ENCODE results near the gene RPL10. TPM values are rescaled to one million over a fixed set of nuclear protein-coding genes. Genes with fewer than 3 reads are reported as not detected.

RPL10 gene
- total and polyA plus RNA-seq, 7 experiments from 2014 or later, result 2,926 to 7,439 (median 5,067) TPM

DNA sequence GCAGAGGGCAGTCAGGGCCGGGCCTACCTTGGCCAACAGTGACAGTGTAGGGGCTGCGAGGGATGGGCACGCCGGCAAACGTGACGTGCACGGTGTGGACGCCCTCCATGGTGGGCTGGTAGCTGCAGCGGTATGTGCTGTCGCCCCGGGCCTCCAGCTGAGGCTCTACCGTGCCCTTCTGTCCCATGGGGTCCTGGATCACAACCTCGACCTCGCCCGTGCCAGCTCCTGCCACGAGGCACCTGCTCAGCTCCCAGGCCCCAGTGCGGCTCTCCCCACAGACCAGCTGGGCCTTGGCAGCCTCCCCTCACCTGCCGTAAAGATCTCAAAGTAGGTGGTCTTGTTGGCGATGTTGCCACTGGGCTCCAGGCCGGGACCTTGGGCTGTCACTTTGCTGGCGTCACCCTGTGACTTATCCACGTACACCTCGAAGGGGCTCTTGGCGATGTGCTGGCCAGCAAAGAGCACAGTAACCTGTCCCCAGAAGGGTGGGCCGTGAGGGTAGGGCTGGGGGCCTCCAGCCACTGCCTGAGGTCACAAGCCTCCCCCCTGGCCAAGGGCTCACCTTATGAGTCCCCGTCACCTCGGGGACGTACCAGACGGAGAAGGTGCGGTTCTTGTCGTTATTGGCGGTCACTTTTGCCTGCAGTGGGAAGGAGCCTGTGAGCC is 32.0 kb upstream of the RPL10 start:
- no peak for ATAC-seq
- CTCF ChIA-PET, result no interaction called here
- H3K27me3 Mint-ChIP-seq, result no peaks in the 10 kb centered on the region
- H3K27ac ChIP-seq (ENCODE audit: low read depth, low read length), result peak overlapping the region; percentile 41
- H3K4me3 Mint-ChIP-seq, result peak overlapping the region in 1 of 10 donors; percentile 41
- no peaks in the 10 kb centered on the region for H3K27me3 ChIP-seq (ENCODE audit: control insufficient read depth in 2 of 2, insufficient read depth in 2 of 2, low read length in 2 of 2)
- no peak for DNase-seq
- H3K4me1 Mint-ChIP-seq, result peaks cover 0 to 22% (median 9%) of the 10 kb centered on the region in 7 donors
- H3K36me3 Mint-ChIP-seq, result peaks cover 0 to 25% (median 0%) of the 10 kb centered on the region in 5 donors
- intact Hi-C loops (cut with micrococcal nuclease), result no loop called here
- H3K4me3 ChIP-seq (ENCODE audit: low read length), result no peak overlapping the region
- H3K4me1 ChIP-seq (ENCODE audit: control insufficient read depth in 2 of 2, insufficient read depth in 2 of 2, low read length in 2 of 2), result peaks cover 16 to 29% of the 10 kb centered on the region in 2 donors
- H3K27ac Mint-ChIP-seq, result no peak overlapping the region
- peaks cover 31 to 68% (median 36%) of the 10 kb centered on the region in 3 experiments for H3K36me3 ChIP-seq (ENCODE audit: control insufficient read depth in 2 of 3, insufficient read depth in 3 of 3, low read length in 3 of 3)
- POLR2A ChIA-PET, result interaction anchor here (0.8 to 1.3 kb wide), 2 partner anchors 10 to 16 kb away, joined by 3 to 8 read pairs; no protein-coding TSS in a partner anchor
- no peaks in the 10 kb centered on the region for H3K9me3 ChIP-seq (ENCODE audit: control insufficient read depth in 2 of 3, low read length in 3 of 3)
- H3K9me3 Mint-ChIP-seq, result no peaks in the 10 kb centered on the region

GRCh38 chrX:154366666-154367055 is 31.5 kb upstream of the RPL10 start:
- Mint-ChIP-seq H3K27me3 (no peaks in the 10 kb centered on the region), H3K9me3 (no peaks in the 10 kb centered on the region), H3K36me3 (peaks cover 0 to 25% (median 0%) of the 10 kb centered on the region in 5 donors), H3K4me3 (no peak overlapping the region), H3K4me1 (peaks cover 0 to 18% (median 6%) of the 10 kb centered on the region in 7 donors), H3K27ac (peak overlapping the region in 4 of 9 donors; percentile 5 to 41 (median 28))
- no peak overlapping the region for H3K4me3 ChIP-seq (ENCODE audit: low read length)
- no peaks in the 10 kb centered on the region for H3K27me3 ChIP-seq (ENCODE audit: control insufficient read depth in 2 of 2, insufficient read depth in 2 of 2, low read length in 2 of 2)
- H3K9me3 ChIP-seq (ENCODE audit: control insufficient read depth in 2 of 3, low read length in 3 of 3), result no peaks in the 10 kb centered on the region
- intact Hi-C loops (cut with micrococcal nuclease), result no loop called here
- ATAC-seq, result no peak
- H3K4me1 ChIP-seq (ENCODE audit: control insufficient read depth in 2 of 2, insufficient read depth in 2 of 2, low read length in 2 of 2), result peaks cover 16 to 25% of the 10 kb centered on the region in 2 donors
- no peak for DNase-seq
- ChIA-PET POLR2A (interaction anchor here (0.7 kb wide), 1 partner anchor 72 kb away, joined by 3 read pairs; no protein-coding TSS in a partner anchor), CTCF (no interaction called here)
- peak overlapping the region; percentile 41 for H3K27ac ChIP-seq (ENCODE audit: low read depth, low read length)
- peaks cover 26 to 63% (median 31%) of the 10 kb centered on the region in 3 experiments for H3K36me3 ChIP-seq (ENCODE audit: control insufficient read depth in 2 of 3, insufficient read depth in 3 of 3, low read length in 3 of 3)

DNA sequence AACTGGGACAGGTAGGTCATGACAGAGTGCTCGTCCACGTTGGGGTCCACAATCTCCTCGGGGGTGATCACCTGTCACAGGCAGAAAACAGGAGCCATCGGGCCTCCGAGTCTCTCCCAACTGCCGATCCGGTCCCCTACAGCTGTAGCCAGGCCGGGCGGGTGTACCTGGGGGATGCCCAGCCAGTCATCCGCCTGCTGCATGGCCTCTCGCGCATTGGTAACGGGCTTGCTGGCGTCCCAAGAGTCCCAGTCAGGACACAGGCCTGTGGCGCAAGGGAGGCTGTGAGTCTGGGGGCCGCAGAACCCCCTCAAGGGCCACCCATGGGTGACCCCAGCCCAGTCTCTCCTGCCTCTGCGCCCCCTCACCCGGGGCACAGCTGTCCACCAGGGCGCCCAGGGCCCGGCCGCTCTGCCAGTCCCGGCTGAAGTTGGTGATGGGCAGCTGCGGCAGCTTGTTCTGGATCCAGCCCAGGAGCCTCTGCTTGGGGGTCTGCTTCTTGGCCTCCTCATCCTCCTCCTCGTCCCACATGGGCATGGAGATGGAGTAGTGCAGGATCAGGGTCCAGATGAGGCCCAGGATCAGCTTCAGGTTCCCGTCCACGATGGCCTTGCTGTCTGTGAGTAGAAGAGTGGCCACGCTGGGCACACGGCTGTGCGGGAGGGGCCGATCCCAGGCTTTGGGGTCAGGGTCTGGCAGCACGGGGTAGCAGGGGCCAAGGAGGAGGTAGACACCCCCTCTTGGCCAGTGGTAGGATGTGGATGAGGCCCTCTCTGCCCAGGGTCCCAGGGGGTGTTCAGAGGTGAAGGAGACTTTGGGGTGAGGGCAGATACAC is 30.5 kb upstream of the RPL10 start:
- peaks cover 22 to 24% of the 10 kb centered on the region in 2 donors for H3K4me1 ChIP-seq (ENCODE audit: control insufficient read depth in 2 of 2, insufficient read depth in 2 of 2, low read length in 2 of 2)
- peaks cover 0 to 16% (median 12%) of the 10 kb centered on the region in 7 donors for H3K4me1 Mint-ChIP-seq
- ChIA-PET CTCF (interaction anchor here (1.2 kb wide), 1 partner anchor 19 kb away, joined by 3 read pairs; no protein-coding TSS in a partner anchor), POLR2A (interaction anchor here (1.7 to 4.2 kb wide), 4 partner anchors 10 to 41 kb away, joined by 4 to 45 read pairs (median 15); no protein-coding TSS in a partner anchor)
- H3K9me3 ChIP-seq (ENCODE audit: control insufficient read depth in 2 of 3, low read length in 3 of 3), result no peaks in the 10 kb centered on the region
- H3K36me3 Mint-ChIP-seq, result peaks cover 0 to 23% (median 0%) of the 10 kb centered on the region in 5 donors
- peak overlapping the region; percentile 66 for H3K4me3 ChIP-seq (ENCODE audit: low read length)
- no peaks in the 10 kb centered on the region for H3K27me3 ChIP-seq (ENCODE audit: control insufficient read depth in 2 of 2, insufficient read depth in 2 of 2, low read length in 2 of 2)
- H3K36me3 ChIP-seq (ENCODE audit: control insufficient read depth in 2 of 3, insufficient read depth in 3 of 3, low read length in 3 of 3), result peaks cover 16 to 52% (median 22%) of the 10 kb centered on the region in 3 experiments
- peak overlapping the region; percentile 91 for H3K27ac ChIP-seq (ENCODE audit: low read depth, low read length)
- H3K27ac Mint-ChIP-seq, result peak overlapping the region in 8 of 9 donors; percentile 21 to 89 (median 84)
- H3K9me3 Mint-ChIP-seq, result no peaks in the 10 kb centered on the region
- DNase-seq (no peak), ATAC-seq (no peak)
- intact Hi-C loops (cut with micrococcal nuclease), result loop anchor here in 1 of 2 donors (2.0 kb wide), 1 partner anchor 41 kb away; no protein-coding TSS in a partner anchor
- no peaks in the 10 kb centered on the region for H3K27me3 Mint-ChIP-seq
- H3K4me3 Mint-ChIP-seq, result peak overlapping the region; percentile 77 to 98 (median 86)

GRCh38 chrX:154368630-154369448 is 29.3 kb upstream of the RPL10 start:
- ChIA-PET CTCF (interaction anchor here (1.2 kb wide), 1 partner anchor 20 kb away, joined by 3 read pairs; no protein-coding TSS in a partner anchor), POLR2A (interaction anchor here (0.9 to 4.2 kb wide), 7 partner anchors 9 to 51 kb away, joined by 3 to 45 read pairs (median 4); partner anchors contain the start of genes EMD and RPL10)
- Histone ChIP-seq H3K27me3 (ENCODE audit: control insufficient read depth in 2 of 2, insufficient read depth in 2 of 2, low read length in 2 of 2) (no peaks in the 10 kb centered on the region), H3K4me3 (ENCODE audit: low read length) (peak overlapping the region; percentile 66), H3K9me3 (ENCODE audit: control insufficient read depth in 2 of 3, low read length in 3 of 3) (no peaks in the 10 kb centered on the region), H3K4me1 (ENCODE audit: control insufficient read depth in 2 of 2, insufficient read depth in 2 of 2, low read length in 2 of 2) (peaks cover 29 to 33% of the 10 kb centered on the region in 2 donors), H3K27ac (ENCODE audit: low read depth, low read length) (peak overlapping the region; percentile 91), H3K36me3 (ENCODE audit: control insufficient read depth in 2 of 3, insufficient read depth in 3 of 3, low read length in 3 of 3) (peaks cover 10 to 44% (median 20%) of the 10 kb centered on the region in 3 experiments)
- H3K4me3 Mint-ChIP-seq, result peak overlapping the region; percentile 77 to 98 (median 86)
- intact Hi-C loops (cut with micrococcal nuclease), result loop anchor here (1.0 to 2.0 kb wide), 2 partner anchors 9 to 42 kb away; no protein-coding TSS in a partner anchor
- H3K36me3 Mint-ChIP-seq, result peaks cover 0 to 21% (median 0%) of the 10 kb centered on the region in 5 donors
- H3K4me1 Mint-ChIP-seq, result peaks cover 0 to 25% (median 14%) of the 10 kb centered on the region in 7 donors
- H3K27ac Mint-ChIP-seq, result peak overlapping the region; percentile 21 to 93 (median 87)
- no peaks in the 10 kb centered on the region for H3K9me3 Mint-ChIP-seq
- H3K27me3 Mint-ChIP-seq, result no peaks in the 10 kb centered on the region
- DNase-seq, result peak; percentile 61 to 88 (median 73)
- peak; percentile 69 for ATAC-seq

- H3K36me3 Mint-ChIP-seq, result peaks cover 0 to 21% (median 0%) of the 10 kb centered on the region in 5 donors
- peaks cover 0 to 25% (median 14%) of the 10 kb centered on the region in 7 donors for H3K4me1 Mint-ChIP-seq
- intact Hi-C loops (cut with micrococcal nuclease), result loop anchor here (1.0 to 10.0 kb wide), 7 partner anchors 9 to 575 kb away; partner anchors contain the start of genes HCFC1 (in 2 of the 2), FAM3A (in 1 of the 2), IDH3G (in 1 of the 2) and MECP2 (in 1 of the 2)
- CTCF ChIA-PET, result no interaction called here
- DNase-seq (peak in 6 of 9 donors; percentile 48 to 72 (median 54)), ATAC-seq (peak; percentile 25)
- no peaks in the 10 kb centered on the region for H3K9me3 ChIP-seq (ENCODE audit: control insufficient read depth in 2 of 3, low read length in 3 of 3)
- H3K4me1 ChIP-seq (ENCODE audit: control insufficient read depth in 2 of 2, insufficient read depth in 2 of 2, low read length in 2 of 2), result peaks cover 29 to 37% of the 10 kb centered on the region in 2 donors
- peak overlapping the region; percentile 87 to 96 (median 88) for H3K27ac Mint-ChIP-seq
- peaks cover 3 to 36% (median 14%) of the 10 kb centered on the region in 3 experiments for H3K36me3 ChIP-seq (ENCODE audit: control insufficient read depth in 2 of 3, insufficient read depth in 3 of 3, low read length in 3 of 3)
- H3K27me3 Mint-ChIP-seq, result no peaks in the 10 kb centered on the region
- H3K4me3 ChIP-seq (ENCODE audit: low read length), result peak overlapping the region; percentile 82
- no peaks in the 10 kb centered on the region for H3K27me3 ChIP-seq (ENCODE audit: control insufficient read depth in 2 of 2, insufficient read depth in 2 of 2, low read length in 2 of 2)
- peak overlapping the region; percentile 91 for H3K27ac ChIP-seq (ENCODE audit: low read depth, low read length)
- H3K4me3 Mint-ChIP-seq, result peak overlapping the region; percentile 85 to 98 (median 92)
- no peaks in the 10 kb centered on the region for H3K9me3 Mint-ChIP-seq
- POLR2A ChIA-PET, result interaction anchor here (0.6 to 4.2 kb wide), 12 partner anchors 8 to 444 kb away, joined by 3 to 45 read pairs (median 4); partner anchors contain the start of genes DNASE1L1, EMD and RPL10
These were observed 28.5 kb upstream of the RPL10 start for GRCh38 chrX:154369449-154370299.
